K562 (cell line): ENCODE results near the gene SERPINH1. TPM values are rescaled to one million over a fixed set of nuclear protein-coding genes. Genes with fewer than 3 reads are reported as not detected.
A peak's percentile ranks its signal among the peaks of the same experiment; 100 is the strongest.

Experiments
- ARID1B ChIP-seq: fragments of 450-650 bp; IDR thresholded peaks from 2 replicates; pipeline ENCODE4 v1.6.1; 2016; ENCODE audit warnings: antibody characterized with exemption, mild to moderate bottlenecking, inconsistent platforms
- ATF7 ChIP-seq: fragments of 450-650 bp; IDR thresholded peaks from 2 replicates; pipeline ENCODE4 v1.7.1; 2014; ENCODE audit warnings: mild to moderate bottlenecking, moderate library complexity
- BACH1 ChIP-seq: fragments of 200-800 bp; sonication (Bioruptor generic); IDR thresholded peaks from 2 replicates; pipeline ENCODE4 v1.6.1; 2016; ENCODE audit warnings: missing genetic modification characterization, missing compliant biosample characterization
- CBFA2T3 ChIP-seq: fragments of 450-650 bp; IDR thresholded peaks from 2 replicates; pipeline ENCODE4 v1.6.1; 2017
- CREM ChIP-seq: IDR thresholded peaks from 2 replicates; pipeline ENCODE4 v1.6.1; 2014; ENCODE audit warnings: antibody characterized with exemption, low read depth
- EHMT2 ChIP-seq: fragments of 450-650 bp; IDR thresholded peaks from 2 replicates; pipeline ENCODE4 v1.6.1; 2018; ENCODE audit warnings: antibody characterized with exemption
- FOS ChIP-seq: IDR thresholded peaks from 3 replicates; pipeline ENCODE4 v1.6.1; 2011; ENCODE audit not compliant: insufficient read length; ENCODE audit errors: extremely low read depth
- GTF2E2 ChIP-seq: fragments of 200-800 bp; sonication (Bioruptor generic); IDR thresholded peaks from 2 replicates; pipeline ENCODE4 v1.6.1; 2016; ENCODE audit warnings: missing genetic modification characterization, missing compliant biosample characterization
- HDAC8 ChIP-seq: fragments of 450-650 bp; IDR thresholded peaks from 2 replicates; pipeline ENCODE4 v1.6.1; 2016; ENCODE audit warnings: mild to moderate bottlenecking, missing genetic modification characterization, moderate library complexity, missing compliant biosample characterization
- HEY1 ChIP-seq: fragments of 250-450 bp; sonication (Bioruptor Pico); IDR thresholded peaks from 2 replicates; pipeline ENCODE4 v1.5.0; 2020; ENCODE audit warnings: mild to moderate bottlenecking, moderate library complexity, borderline replicate concordance
- KDM2B ChIP-seq: fragments of 250-450 bp; sonication (Bioruptor Pico); IDR thresholded peaks from 2 replicates; pipeline ENCODE4 v1.8.0; 2021; ENCODE audit warnings: mild to moderate bottlenecking, moderate library complexity
- KLF16 ChIP-seq: IDR thresholded peaks from 2 replicates; pipeline ENCODE4 v1.6.1; 2016; ENCODE audit warnings: antibody characterized with exemption
- MBD2 ChIP-seq: sonication (generic); IDR thresholded peaks from 2 replicates; pipeline ENCODE4 v1.6.1; 2016; ENCODE audit warnings: low read depth, borderline replicate concordance
- POLR2A ChIP-seq: fragments of 450-650 bp; conservative IDR thresholded peaks from 2 replicates; pipeline ENCODE4 v1.6.1; 2016
- RBBP5 ChIP-seq: fragments of 200-600 bp; sonication (generic); IDR thresholded peaks from 2 replicates; pipeline ENCODE4 v1.6.1; 2012; ENCODE audit warnings: borderline replicate concordance, mild to moderate bottlenecking, low read length, control low read depth, inconsistent platforms; ENCODE audit not compliant: insufficient read depth, poor library complexity, severe bottlenecking
- RBFOX2 ChIP-seq: fragments of 200-400 bp; formaldehyde crosslinking; IDR thresholded peaks from 2 replicates; pipeline ENCODE4 v1.6.1; 2017; ENCODE audit warnings: low read depth, mild to moderate bottlenecking, low read length, moderate library complexity
- SAP30 ChIP-seq: fragments of 200-600 bp; sonication (generic); IDR thresholded peaks from 2 replicates; pipeline ENCODE4 v1.6.1; 2012; ENCODE audit warnings: borderline replicate concordance, low read depth, mild to moderate bottlenecking, moderate library complexity, low read length, control low read depth, inconsistent platforms; ENCODE audit not compliant: insufficient read depth, poor library complexity, severe bottlenecking
- SMC3 ChIP-seq: conservative IDR thresholded peaks from 2 replicates; pipeline ENCODE4 v1.6.1; 2011; ENCODE audit warnings: low read depth, low read length, improper control_type of control experiment; ENCODE audit not compliant: insufficient read depth
- TEAD4 ChIP-seq, 2 experiments: sonication (generic) in 1 of 2; formaldehyde crosslinking in 1 of 2; IDR thresholded peaks; 2 replicates each; pipeline versions ENCODE4 v1.6.1 to v1.8.0; 2012 to 2022; ENCODE audit warnings: borderline replicate concordance in 1 of 2, inconsistent platforms in 1 of 2, low read length in 1 of 2, mild to moderate bottlenecking in 1 of 2, missing genetic modification reagents in 1 of 2
- ZBTB8A ChIP-seq: fragments of 450-650 bp; IDR thresholded peaks from 2 replicates; pipeline ENCODE4 v1.6.1; 2018; ENCODE audit warnings: mild to moderate bottlenecking, moderate library complexity; ENCODE audit not compliant: partially characterized antibody
- ZNF311 ChIP-seq: fragments of 250-450 bp; sonication (Bioruptor Pico); IDR thresholded peaks from 2 replicates; pipeline ENCODE4 v1.4.0; 2020; ENCODE audit warnings: mild to moderate bottlenecking, moderate library complexity
- ZNF785 ChIP-seq: fragments of 250-450 bp; sonication (Bioruptor Pico); IDR thresholded peaks from 2 replicates; pipeline ENCODE4 v1.4.0; 2020; ENCODE audit warnings: mild to moderate bottlenecking
- ZNF79 ChIP-seq: fragments of 250-450 bp; sonication (Bioruptor Pico); IDR thresholded peaks from 2 replicates; pipeline ENCODE4 v1.4.0; 2020; ENCODE audit warnings: low read depth, mild to moderate bottlenecking, moderate library complexity
- ZSCAN29 ChIP-seq: fragments of 450-650 bp; IDR thresholded peaks from 2 replicates; pipeline ENCODE4 v1.6.1; 2017
- polyA plus RNA-seq, 8 experiments: library from polyadenylated mRNA; depleted of rRNA in 4 of 8; stranded (reverse) in 5 of 8; unstranded in 3 of 8; fragments of >200 nt; fragmentation: Nextera tagmentation in 2 of 8; fragmentation: Illumina TruSeq in 1 of 8; extraction: Ambion mirVana in 2 of 8; extraction: Trizol in 1 of 8; gene quantifications; 2 replicates each; pipeline versions ENCODE4 v1.2.1 to v1.2.3, GENCODE V29; 2011 to 2014; ENCODE audit warnings: inconsistent platforms in 1 of 8, missing spikeins in 1 of 8
- total RNA-seq, 7 experiments: library from RNA; depleted of rRNA in 6 of 7; stranded (reverse); fragments of >200 nt in 6 of 7; fragmentation: Illumina TruSeq in 2 of 7; extraction: Trizol in 2 of 7; gene quantifications; 2 replicates each; pipeline versions ENCODE4 v1.2.1 to v1.2.3, GENCODE V29; 2011 to 2021; ENCODE audit warnings: low replicate concordance in 1 of 7
- TF ChIP-seq, protein P1 (sequence below): fragments of 200-800 bp; sonication (Bioruptor generic); IDR thresholded peaks from 2 replicates; pipeline ENCODE4 v1.6.1; 2017; ENCODE audit warnings: missing genetic modification characterization, missing compliant biosample characterization
- TF ChIP-seq, protein P2 (sequence below): fragments of 250-450 bp; sonication (Bioruptor Pico); IDR thresholded peaks from 2 replicates; pipeline ENCODE4 v1.5.0; 2022; ENCODE audit warnings: mild to moderate bottlenecking

Gene SERPINH1
- total and polyA plus RNA-seq, 9 of the 15 experiments (the other 6 are each of a cell fraction or from before 2014, with no cell fraction given), result 2.8 to 106 (median 67.9) TPM

DNA sequence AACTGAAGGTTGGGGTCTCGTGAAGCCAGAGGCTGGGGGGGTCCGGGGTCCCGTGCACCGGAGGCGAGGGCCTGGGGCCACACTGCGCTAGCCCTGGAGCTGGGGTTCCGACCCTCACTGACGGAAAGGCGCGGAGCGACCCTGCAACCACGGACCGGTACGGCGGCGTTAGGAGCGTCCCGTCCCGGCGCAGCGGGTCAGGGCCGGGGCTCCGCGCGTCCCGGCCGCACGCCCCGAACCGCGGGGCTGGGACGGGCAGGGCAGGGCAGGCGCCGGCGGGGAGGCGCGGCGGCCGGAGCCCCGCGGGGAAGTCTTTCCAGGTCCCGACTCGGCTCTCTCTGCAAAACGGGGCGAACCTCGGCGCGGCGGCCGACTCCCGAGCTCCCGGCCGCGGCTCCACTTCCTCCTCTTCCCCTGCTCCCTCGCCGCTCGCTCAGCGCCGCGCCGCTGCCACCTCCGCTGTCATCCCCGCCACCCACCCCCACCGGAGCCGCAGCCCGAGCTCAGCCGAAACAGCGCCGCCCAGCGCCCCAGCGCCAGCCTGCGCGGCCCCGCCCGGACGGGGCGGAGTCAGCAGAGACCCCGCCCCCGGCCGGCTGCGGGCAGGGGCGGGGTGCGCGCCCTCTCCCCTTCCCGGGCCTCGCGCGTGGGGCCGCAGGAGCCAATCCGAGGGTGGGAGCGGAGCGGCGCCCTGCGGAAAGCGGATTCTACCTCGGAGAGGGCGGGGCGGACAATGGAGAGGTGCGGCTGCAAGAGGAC, 36.4 kb upstream of the SERPINH1 start, which contains the start of gene GDPD5 (continued):
- TF ChIP-seq, protein P1, sequence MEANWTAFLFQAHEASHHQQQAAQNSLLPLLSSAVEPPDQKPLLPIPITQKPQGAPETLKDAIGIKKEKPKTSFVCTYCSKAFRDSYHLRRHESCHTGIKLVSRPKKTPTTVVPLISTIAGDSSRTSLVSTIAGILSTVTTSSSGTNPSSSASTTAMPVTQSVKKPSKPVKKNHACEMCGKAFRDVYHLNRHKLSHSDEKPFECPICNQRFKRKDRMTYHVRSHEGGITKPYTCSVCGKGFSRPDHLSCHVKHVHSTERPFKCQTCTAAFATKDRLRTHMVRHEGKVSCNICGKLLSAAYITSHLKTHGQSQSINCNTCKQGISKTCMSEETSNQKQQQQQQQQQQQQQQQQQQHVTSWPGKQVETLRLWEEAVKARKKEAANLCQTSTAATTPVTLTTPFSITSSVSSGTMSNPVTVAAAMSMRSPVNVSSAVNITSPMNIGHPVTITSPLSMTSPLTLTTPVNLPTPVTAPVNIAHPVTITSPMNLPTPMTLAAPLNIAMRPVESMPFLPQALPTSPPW, result peak; percentile 94
- TF ChIP-seq HDAC8 (tag), result no peak
- no peak for TF ChIP-seq BACH1
- TF ChIP-seq ZNF785 (CRISPR knock-in tag), result no peak
- TF ChIP-seq KDM2B, result 0 out of 2 replicates have a peak, but pooled peaks have one; percentile 53
- TF ChIP-seq HEY1 (CRISPR knock-in tag), result no peak
- TF ChIP-seq CBFA2T3, result no peak
- peak; percentile 45 for TF ChIP-seq SMC3
- no peak for TF ChIP-seq ZNF311 (CRISPR knock-in tag)
- peak; percentile 64 for TF ChIP-seq CREM
- TF ChIP-seq KLF16, result no peak
- no peak for TF ChIP-seq ARID1B
- no peak for TF ChIP-seq MBD2
- TF ChIP-seq ZSCAN29, result peak; percentile 89
- TF ChIP-seq POLR2A, result peak; percentile 62
- no peak for TF ChIP-seq GTF2E2 (tag)
- no peak for TF ChIP-seq EHMT2
- peak; percentile 33 for TF ChIP-seq RBBP5
- TF ChIP-seq, protein P2, sequence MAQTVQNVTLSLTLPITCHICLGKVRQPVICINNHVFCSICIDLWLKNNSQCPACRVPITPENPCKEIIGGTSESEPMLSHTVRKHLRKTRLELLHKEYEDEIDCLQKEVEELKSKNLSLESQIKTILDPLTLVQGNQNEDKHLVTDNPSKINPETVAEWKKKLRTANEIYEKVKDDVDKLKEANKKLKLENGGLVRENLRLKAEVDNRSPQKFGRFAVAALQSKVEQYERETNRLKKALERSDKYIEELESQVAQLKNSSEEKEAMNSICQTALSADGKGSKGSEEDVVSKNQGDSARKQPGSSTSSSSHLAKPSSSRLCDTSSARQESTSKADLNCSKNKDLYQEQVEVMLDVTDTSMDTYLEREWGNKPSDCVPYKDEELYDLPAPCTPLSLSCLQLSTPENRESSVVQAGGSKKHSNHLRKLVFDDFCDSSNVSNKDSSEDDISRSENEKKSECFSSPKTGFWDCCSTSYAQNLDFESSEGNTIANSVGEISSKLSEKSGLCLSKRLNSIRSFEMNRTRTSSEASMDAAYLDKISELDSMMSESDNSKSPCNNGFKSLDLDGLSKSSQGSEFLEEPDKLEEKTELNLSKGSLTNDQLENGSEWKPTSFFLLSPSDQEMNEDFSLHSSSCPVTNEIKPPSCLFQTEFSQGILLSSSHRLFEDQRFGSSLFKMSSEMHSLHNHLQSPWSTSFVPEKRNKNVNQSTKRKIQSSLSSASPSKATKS (CRISPR knock-in tag), result no peak
- TF ChIP-seq ZBTB8A, result no peak
- TF ChIP-seq SAP30, result peak; percentile 67
- no peak for TF ChIP-seq ZNF79
- TF ChIP-seq TEAD4 (IDR thresholded peaks at IDR 0.05; ENCODE audit: low read length), result no peak
- TF ChIP-seq TEAD4 (CRISPR knock-in tag; IDR thresholded peaks at IDR 0.05; ENCODE audit: borderline replicate concordance), result no peak
- TF ChIP-seq ATF7, result peak; percentile 63; the same call in 1 of the 2 replicates
- peak; percentile 65 for TF ChIP-seq RBFOX2
- no peak for TF ChIP-seq FOS
